NCI-H510A (cell line): ENCODE results near the gene SLCO1B3.
"Not testable (repeated sequence)": the region's sequence is repeated elsewhere in the genome, so short reads cannot be mapped to it uniquely, and the experiment has no call there.

Experiments
- DNase-seq: peaks from one replicate; lab custom pipeline; 2025; lab: John Stamatoyannopoulos, UW

SLCO1B3 gene

GRCh38 chr12:20810487-20810886 is at the start of gene SLCO1B3:
TSS of gene SLCO1B3 (plus strand) at chr12:20810705. CDS start at chr12:20815739, 5,034 bp downstream.
- no peak for DNase-seq

- DNase-seq = no peak
These were observed 33.1 kb upstream of the SLCO1B3 start for GRCh38 chr12:20777420-20777819.

- no peak for DNase-seq
These were observed 31.5 kb upstream of the SLCO1B3 start for GRCh38 chr12:20778969-20779368.

GRCh38 chr12:20779971-20780370 is 30.5 kb upstream of the SLCO1B3 start:
- not testable (repeated sequence) for DNase-seq

GRCh38 chr12:20783796-20784357 is 26.6 kb upstream of the SLCO1B3 start:
- DNase-seq = not testable (repeated sequence)

- no peak for DNase-seq
These were observed 17.5 kb upstream of the SLCO1B3 start for GRCh38 chr12:20792971-20793370.

GRCh38 chr12:20798554-20798953 is 12.0 kb upstream of the SLCO1B3 start:
- no peak for DNase-seq

- DNase-seq = no peak
These were observed 10.3 kb upstream of the SLCO1B3 start for GRCh38 chr12:20800160-20800559.

- DNase-seq = no peak
These were observed 9.5 kb upstream of the SLCO1B3 start for GRCh38 chr12:20801035-20801434.

GRCh38 chr12:20805921-20806320 is 4.6 kb upstream of the SLCO1B3 start:
- no peak for DNase-seq

GRCh38 chr12:20807192-20808080 is 3.1 kb upstream of the SLCO1B3 start:
- DNase-seq = peak; percentile 59

- no peak for DNase-seq
These were observed 2.0 kb upstream of the SLCO1B3 start for GRCh38 chr12:20808521-20808920.

GRCh38 chr12:20815574-20815973 is 5.1 kb downstream of the SLCO1B3 start:
- no peak for DNase-seq

GRCh38 chr12:20822415-20822814 is 11.9 kb downstream of the SLCO1B3 start:
- no peak for DNase-seq

GRCh38 chr12:20822925-20823324 is 12.4 kb downstream of the SLCO1B3 start:
- no peak for DNase-seq

GRCh38 chr12:20829919-20830318 is 19.4 kb downstream of the SLCO1B3 start:
- no peak for DNase-seq

- DNase-seq = no peak
These were observed 20.0 kb downstream of the SLCO1B3 start for GRCh38 chr12:20830456-20830855.

- no peak for DNase-seq
These were observed 22.4 kb downstream of the SLCO1B3 start for GRCh38 chr12:20832911-20833310.

- DNase-seq = no peak
These were observed 42.1 kb downstream of the SLCO1B3 start for GRCh38 chr12:20852649-20853048.

GRCh38 chr12:20863056-20863455 is 52.6 kb downstream of the SLCO1B3 start:
- DNase-seq = no peak

GRCh38 chr12:20865873-20866272 is 55.4 kb downstream of the SLCO1B3 start:
- DNase-seq = no peak

GRCh38 chr12:20868277-20868676 is 57.8 kb downstream of the SLCO1B3 start:
- DNase-seq = no peak

- no peak for DNase-seq
These were observed 72.8 kb downstream of the SLCO1B3 start for GRCh38 chr12:20883288-20883687.
